Measurements from ENCODE around the gene BTBD1. TPM values are rescaled to one million over a fixed set of nuclear protein-coding genes. Genes with fewer than 3 reads are reported as not detected.
A peak's percentile ranks its signal among the peaks of the same experiment; 100 is the strongest.

The BTBD1 gene
- total RNA-seq, 6 donors from 2014 or later, result 39.4 to 84.2 (median 57.4) TPM

DNA sequence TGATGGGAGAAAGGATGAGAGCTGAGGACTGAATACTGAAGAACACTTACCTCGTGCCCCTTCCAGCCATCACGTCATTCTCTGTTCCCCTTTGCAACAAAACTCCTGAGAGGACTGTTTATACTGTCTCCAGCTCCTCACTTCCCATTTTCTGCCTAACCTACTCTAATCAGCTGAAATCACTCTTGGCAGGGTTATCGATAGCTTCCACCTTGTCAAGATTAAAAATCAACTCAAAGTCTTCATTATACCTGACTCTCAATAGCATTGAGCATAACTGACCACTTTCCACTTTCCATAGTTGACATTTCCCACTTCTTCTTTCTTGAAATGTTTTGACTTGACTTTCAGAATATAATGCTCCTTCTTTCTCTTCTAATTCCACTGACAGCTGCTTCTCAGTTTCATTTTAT is 4.3 kb downstream of the BTBD1 start:
- WGBS, 2 donors, result 41 to 54% methylated on average over 3 of the region's 3 CpGs
- TF ChIP-seq POLR2A (IDR thresholded peaks at IDR 0.05) (no peak), EP300 (IDR thresholded peaks at IDR 0.05) (no peak), POLR2AphosphoS5 (IDR thresholded peaks at IDR 0.05) (no peak)
- TF ChIP-seq, protein P1, sequence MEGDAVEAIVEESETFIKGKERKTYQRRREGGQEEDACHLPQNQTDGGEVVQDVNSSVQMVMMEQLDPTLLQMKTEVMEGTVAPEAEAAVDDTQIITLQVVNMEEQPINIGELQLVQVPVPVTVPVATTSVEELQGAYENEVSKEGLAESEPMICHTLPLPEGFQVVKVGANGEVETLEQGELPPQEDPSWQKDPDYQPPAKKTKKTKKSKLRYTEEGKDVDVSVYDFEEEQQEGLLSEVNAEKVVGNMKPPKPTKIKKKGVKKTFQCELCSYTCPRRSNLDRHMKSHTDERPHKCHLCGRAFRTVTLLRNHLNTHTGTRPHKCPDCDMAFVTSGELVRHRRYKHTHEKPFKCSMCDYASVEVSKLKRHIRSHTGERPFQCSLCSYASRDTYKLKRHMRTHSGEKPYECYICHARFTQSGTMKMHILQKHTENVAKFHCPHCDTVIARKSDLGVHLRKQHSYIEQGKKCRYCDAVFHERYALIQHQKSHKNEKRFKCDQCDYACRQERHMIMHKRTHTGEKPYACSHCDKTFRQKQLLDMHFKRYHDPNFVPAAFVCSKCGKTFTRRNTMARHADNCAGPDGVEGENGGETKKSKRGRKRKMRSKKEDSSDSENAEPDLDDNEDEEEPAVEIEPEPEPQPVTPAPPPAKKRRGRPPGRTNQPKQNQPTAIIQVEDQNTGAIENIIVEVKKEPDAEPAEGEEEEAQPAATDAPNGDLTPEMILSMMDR (IDR thresholded peaks at IDR 0.05), result no peak
- no peak for ATAC-seq (ENCODE audit: low FRiP score in 2 of 2)

DNA sequence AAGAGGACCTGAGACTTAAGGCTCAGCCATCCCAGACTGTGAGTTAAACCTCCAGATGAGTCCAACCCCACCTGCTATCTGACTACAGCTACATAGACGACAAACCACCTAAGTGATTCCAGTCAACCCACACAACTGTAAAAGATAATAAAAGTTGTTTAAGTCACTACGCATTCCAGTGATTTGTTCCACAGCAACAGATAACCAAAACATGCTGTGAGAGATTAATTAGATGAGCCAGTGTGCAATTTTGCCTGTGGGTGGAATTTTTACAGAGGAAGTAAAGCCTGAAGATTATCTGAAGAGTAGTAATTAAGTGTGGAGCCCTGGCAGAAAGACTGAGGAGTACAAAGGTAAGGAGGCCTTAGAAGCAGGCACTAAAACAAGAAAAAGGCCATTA is 5.4 kb downstream of the BTBD1 start:
- Histone ChIP-seq H3K27me3 (no peaks in the 10 kb centered on the region), H3K36me3 (peaks cover 0 to 3% (median 2%) of the 10 kb centered on the region in 4 donors), H3K4me1 (peaks cover 33 to 80% (median 39%) of the 10 kb centered on the region in 4 donors), H3K27ac (no peak overlapping the region), H3K4me3 (no peak overlapping the region), H3K9me3 (no peaks in the 10 kb centered on the region)
- DNase-seq (no peak), ATAC-seq (ENCODE audit: low FRiP score in 2 of 2) (no peak)
- no peak for TF ChIP-seq POLR2A (IDR thresholded peaks at IDR 0.05)
- no peak for TF ChIP-seq POLR2AphosphoS5 (IDR thresholded peaks at IDR 0.05)
- no peak for TF ChIP-seq EP300 (IDR thresholded peaks at IDR 0.05)
- TF ChIP-seq, protein P1 (IDR thresholded peaks at IDR 0.05), result no peak
- WGBS, 2 donors, result 58 to 70% methylated on average over 2 of the region's 2 CpGs

More for the DNA sequence above, 4.3 kb downstream of the BTBD1 start:
- DNase-seq, result peak in 1 of 2 donors; percentile 37
- H3K27ac ChIP-seq, result peak overlapping the region in 2 of 4 donors; percentile 44 to 46
- no peaks in the 10 kb centered on the region for H3K27me3 ChIP-seq
- no peaks in the 10 kb centered on the region for H3K9me3 ChIP-seq
- no peak overlapping the region for H3K4me3 ChIP-seq
- peaks cover 0 to 3% (median 2%) of the 10 kb centered on the region in 4 donors for H3K36me3 ChIP-seq
- H3K4me1 ChIP-seq, result peaks cover 33 to 77% (median 42%) of the 10 kb centered on the region in 4 donors

DNA sequence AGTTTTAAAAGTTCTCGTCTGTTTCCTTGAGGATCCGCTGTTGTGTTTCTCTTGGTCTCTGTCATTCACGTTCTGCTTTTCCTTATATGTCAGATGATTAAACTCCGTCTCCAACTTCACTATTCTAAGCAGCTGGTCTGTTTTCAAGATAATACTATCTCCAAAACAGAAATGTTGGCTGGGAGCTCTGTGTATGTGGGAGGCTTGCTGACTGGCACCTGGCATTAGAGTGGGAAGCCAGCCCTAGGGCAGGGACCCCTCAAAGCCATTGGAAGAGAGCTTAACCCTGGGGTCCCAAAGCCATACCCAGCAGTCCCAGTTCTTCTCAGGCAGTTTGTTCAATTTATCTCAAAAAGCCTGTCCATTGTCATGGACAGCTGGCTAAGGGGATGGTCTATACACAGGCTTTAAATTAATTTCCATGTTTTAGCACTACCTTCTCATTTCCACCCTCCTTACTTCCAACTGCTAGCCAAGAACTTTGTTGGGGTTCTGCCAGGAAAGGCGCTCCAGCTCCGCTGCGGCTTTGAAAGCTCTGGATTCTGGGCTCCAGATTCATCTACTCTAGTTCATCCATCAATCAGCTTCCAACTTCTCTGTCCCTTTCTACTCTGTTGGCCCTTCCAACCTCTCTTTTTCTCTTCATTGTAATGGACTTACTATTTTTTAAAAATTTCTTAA is 9.2 kb downstream of the BTBD1 start:
- H3K27me3 ChIP-seq, result no peaks in the 10 kb centered on the region
- H3K36me3 ChIP-seq, result peaks cover 7 to 37% (median 17%) of the 10 kb centered on the region in 4 donors
- H3K9me3 ChIP-seq, result no peaks in the 10 kb centered on the region
- ATAC-seq (ENCODE audit: low FRiP score in 2 of 2), result no peak
- 71 to 77% methylated on average over 7 of the region's 7 CpGs for WGBS, 2 donors
- no peak overlapping the region for H3K4me3 ChIP-seq
- DNase-seq, result no peak
- peaks cover 6 to 49% (median 12%) of the 10 kb centered on the region in 4 donors for H3K4me1 ChIP-seq
- no peak overlapping the region for H3K27ac ChIP-seq
- TF ChIP-seq POLR2AphosphoS5 (IDR thresholded peaks at IDR 0.05), result no peak

DNA sequence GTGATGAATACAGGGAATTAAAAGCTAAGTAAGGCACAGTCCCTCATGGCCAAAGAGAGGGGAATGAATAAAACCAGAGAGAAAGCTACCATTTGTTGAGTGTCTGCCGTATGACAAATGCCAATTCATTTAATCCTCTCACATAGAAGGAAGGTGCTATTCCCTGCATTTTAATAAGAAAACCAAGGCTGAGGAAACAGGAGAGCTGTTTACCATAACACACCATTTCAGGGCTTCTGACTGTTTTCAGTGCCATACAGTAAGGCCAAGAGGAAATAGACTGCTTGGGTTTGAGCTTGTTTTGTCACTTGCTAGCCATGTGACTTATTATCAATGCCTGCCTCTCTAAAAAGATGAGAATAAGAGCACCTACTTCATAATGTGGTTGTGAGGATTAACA is 10.1 kb downstream of the BTBD1 start:
- WGBS, 2 donors, result 83 to 96% methylated on average over 1 of the region's 1 CpG
- DNase-seq (no peak), ATAC-seq (ENCODE audit: low FRiP score in 2 of 2) (no peak)
- Histone ChIP-seq H3K4me3 (no peak overlapping the region), H3K27ac (no peak overlapping the region), H3K36me3 (peaks cover 7 to 40% (median 18%) of the 10 kb centered on the region in 4 donors), H3K9me3 (no peaks in the 10 kb centered on the region), H3K4me1 (peaks cover 3 to 42% (median 4%) of the 10 kb centered on the region in 4 donors), H3K27me3 (no peaks in the 10 kb centered on the region)
- TF ChIP-seq, protein P1 (IDR thresholded peaks at IDR 0.05), result no peak
- TF ChIP-seq EP300 (IDR thresholded peaks at IDR 0.05), result no peak
- TF ChIP-seq POLR2AphosphoS5 (IDR thresholded peaks at IDR 0.05), result no peak
- TF ChIP-seq POLR2A (IDR thresholded peaks at IDR 0.05), result no peak

DNA sequence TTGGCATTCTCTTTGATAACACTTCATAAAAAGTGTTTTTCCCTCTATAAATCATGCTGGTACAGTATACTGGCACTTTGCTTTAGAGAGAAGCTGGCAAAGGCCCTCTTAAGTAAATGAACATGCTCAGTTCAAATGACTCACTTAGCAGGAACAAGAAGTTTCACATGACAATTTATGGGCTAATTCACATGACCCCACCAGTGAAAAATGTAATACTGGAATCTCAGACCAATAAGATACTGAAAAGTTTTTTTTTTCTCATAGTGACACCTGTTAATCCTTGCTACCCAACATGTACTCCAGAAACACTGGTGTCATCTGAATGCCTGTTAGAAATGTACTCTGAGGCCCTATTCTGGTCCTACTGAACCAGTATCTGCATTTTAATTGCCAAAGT is 13.9 kb downstream of the BTBD1 start:
- peaks cover 7 to 65% (median 23%) of the 10 kb centered on the region in 4 donors for H3K36me3 ChIP-seq
- no peak for DNase-seq
- ATAC-seq (ENCODE audit: low FRiP score in 2 of 2), result no peak

More for the DNA sequence above, 13.9 kb downstream of the BTBD1 start:
- H3K27ac ChIP-seq, result no peak overlapping the region
- peaks cover 0 to 18% (median 2%) of the 10 kb centered on the region in 4 donors for H3K4me1 ChIP-seq
- H3K4me3 ChIP-seq, result no peak overlapping the region
- H3K27me3 ChIP-seq, result no peaks in the 10 kb centered on the region
- TF ChIP-seq, protein P1 (IDR thresholded peaks at IDR 0.05), result no peak
- TF ChIP-seq EP300 (IDR thresholded peaks at IDR 0.05) (no peak), POLR2AphosphoS5 (IDR thresholded peaks at IDR 0.05) (no peak), POLR2A (IDR thresholded peaks at IDR 0.05) (no peak)
- no peaks in the 10 kb centered on the region for H3K9me3 ChIP-seq

All from upper lobe of left lung (tissue), 6 donors.